ENCODE measurements around the gene FADS3. TPM values are rescaled to one million over a fixed set of nuclear protein-coding genes. Genes with fewer than 3 reads are reported as not detected.

FADS3 gene
- total RNA-seq, 1 experiment from 2014 or later, result 67.9 TPM

- Histone ChIP-seq H3K9me3 (ENCODE audit: low read length) (no peaks in the 10 kb centered on the region), H3K36me3 (ENCODE audit: low read depth, low read length) (peaks cover 12% of the 10 kb centered on the region), H3K27ac (ENCODE audit: low read length) (no peak overlapping the region), H3K27me3 (ENCODE audit: low read length) (no peaks in the 10 kb centered on the region), H3F3A (ENCODE audit: low read length, unreplicated experiment) (no peaks in the 10 kb centered on the region), H3K9ac (ENCODE audit: low read length) (no peak overlapping the region), H4K20me1 (ENCODE audit: low read length) (0 out of 2 replicates have a peak, but pooled peaks cover 3% of the 10 kb centered on the region), H3K4me2 (ENCODE audit: low read length) (no peak overlapping the region), H2AFZ (ENCODE audit: low read length) (no peak overlapping the region), H3K4me1 (ENCODE audit: insufficient read depth, low read length) (no peaks in the 10 kb centered on the region), H3K79me2 (ENCODE audit: low read length) (no peaks in the 10 kb centered on the region), H3K9me2 (replicated peaks; ENCODE audit: low read length) (no peaks in the 10 kb centered on the region), H3K4me3 (ENCODE audit: low read length) (no peak overlapping the region)
- BruUV-seq (replicated peaks), result no TSS peak
- intact Hi-C loops (cut with micrococcal nuclease), result no loop called here
- no peak for DNase-seq
- no peak for ATAC-seq
- CTCF ChIA-PET, result no interaction called here
- POLR2A ChIA-PET (ENCODE audit: unreplicated experiment), result no interaction called here
- TF ChIP-seq EZH2 (IDR thresholded peaks at IDR 0.05; ENCODE audit: low read length, unreplicated experiment), result no peak
- TF ChIP-seq EZH2phosphoT487 (IDR thresholded peaks at IDR 0.05; ENCODE audit: borderline replicate concordance, low read length), result no peak
- TF ChIP-seq CTCF (conservative IDR thresholded peaks at IDR 0.05; ENCODE audit: low read depth, low read length), result no peak
Observed at GRCh38 chr11:61863548-61864081, 27.7 kb downstream of the FADS3 start.

- H2AFZ ChIP-seq (ENCODE audit: low read length), result no peak overlapping the region
- ChIA-PET POLR2A (ENCODE audit: unreplicated experiment) (no interaction called here), CTCF (no interaction called here)
- DNase-seq (no peak), ATAC-seq (peak; percentile 12; the same call in 1 of the 2 replicates)
- no peak overlapping the region for H3K9ac ChIP-seq (ENCODE audit: low read length)
- no TSS peak for BruUV-seq (replicated peaks)
- H3K9me2 ChIP-seq (replicated peaks; ENCODE audit: low read length), result no peaks in the 10 kb centered on the region
- intact Hi-C loops (cut with micrococcal nuclease), result no loop called here
- H3K27me3 ChIP-seq (ENCODE audit: low read length), result no peaks in the 10 kb centered on the region
- H4K20me1 ChIP-seq (ENCODE audit: low read length), result 0 out of 2 replicates have a peak, but pooled peaks cover 3% of the 10 kb centered on the region
- H3K4me2 ChIP-seq (ENCODE audit: low read length), result no peak overlapping the region
- no peaks in the 10 kb centered on the region for H3K79me2 ChIP-seq (ENCODE audit: low read length)
- TF ChIP-seq EZH2phosphoT487 (IDR thresholded peaks at IDR 0.05; ENCODE audit: borderline replicate concordance, low read length), result no peak
- no peak for TF ChIP-seq EZH2 (IDR thresholded peaks at IDR 0.05; ENCODE audit: low read length, unreplicated experiment)
- TF ChIP-seq CTCF (conservative IDR thresholded peaks at IDR 0.05; ENCODE audit: low read depth, low read length), result no peak
- H3K4me1 ChIP-seq (ENCODE audit: insufficient read depth, low read length), result no peaks in the 10 kb centered on the region
- H3K27ac ChIP-seq (ENCODE audit: low read length), result no peak overlapping the region
- peaks cover 12% of the 10 kb centered on the region for H3K36me3 ChIP-seq (ENCODE audit: low read depth, low read length)
- no peaks in the 10 kb centered on the region for H3K9me3 ChIP-seq (ENCODE audit: low read length)
- H3K4me3 ChIP-seq (ENCODE audit: low read length), result no peak overlapping the region
- no peaks in the 10 kb centered on the region for H3F3A ChIP-seq (ENCODE audit: low read length, unreplicated experiment)
Observed at GRCh38 chr11:61862714-61863547, 28.4 kb downstream of the FADS3 start.

DNA sequence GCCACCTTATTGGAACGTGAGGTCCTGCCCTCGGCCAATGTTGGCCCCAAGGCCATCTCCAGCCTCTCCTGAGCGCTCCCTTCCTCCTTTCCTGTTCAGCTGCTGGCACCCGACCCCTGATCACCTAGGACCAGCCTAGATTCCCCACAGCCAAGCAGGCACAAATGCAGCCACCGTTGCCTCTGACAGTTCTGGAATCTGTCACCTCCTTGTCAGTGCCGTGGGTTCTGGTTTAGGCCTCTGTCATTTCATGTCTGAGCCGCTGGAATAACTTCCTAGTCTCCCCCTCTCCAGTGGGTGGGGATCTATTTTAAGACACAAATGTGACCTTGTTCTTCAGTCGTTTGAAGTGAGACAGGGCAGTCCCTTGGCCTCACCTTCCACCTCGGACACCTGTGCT lies 29.7 kb downstream of the FADS3 start:
- Histone ChIP-seq H3K9me2 (replicated peaks; ENCODE audit: low read length) (no peaks in the 10 kb centered on the region), H3K4me1 (ENCODE audit: insufficient read depth, low read length) (no peaks in the 10 kb centered on the region), H3K9me3 (ENCODE audit: low read length) (no peaks in the 10 kb centered on the region), H4K20me1 (ENCODE audit: low read length) (0 out of 2 replicates have a peak, but pooled peaks cover 3% of the 10 kb centered on the region), H3K79me2 (ENCODE audit: low read length) (no peaks in the 10 kb centered on the region), H3F3A (ENCODE audit: low read length, unreplicated experiment) (no peaks in the 10 kb centered on the region), H3K27ac (ENCODE audit: low read length) (no peak overlapping the region), H3K9ac (ENCODE audit: low read length) (no peak overlapping the region), H3K27me3 (ENCODE audit: low read length) (no peaks in the 10 kb centered on the region), H2AFZ (ENCODE audit: low read length) (no peak overlapping the region), H3K36me3 (ENCODE audit: low read depth, low read length) (peaks cover 12% of the 10 kb centered on the region), H3K4me2 (ENCODE audit: low read length) (no peak overlapping the region), H3K4me3 (ENCODE audit: low read length) (no peak overlapping the region)
- DNase-seq, result no peak
- POLR2A ChIA-PET (ENCODE audit: unreplicated experiment), result no interaction called here
- TF ChIP-seq CTCF (conservative IDR thresholded peaks at IDR 0.05; ENCODE audit: low read depth, low read length) (no peak), EZH2phosphoT487 (IDR thresholded peaks at IDR 0.05; ENCODE audit: borderline replicate concordance, low read length) (no peak), EZH2 (IDR thresholded peaks at IDR 0.05; ENCODE audit: low read length, unreplicated experiment) (no peak)
- no peak for ATAC-seq
- intact Hi-C loops (cut with micrococcal nuclease), result no loop called here
- BruUV-seq (replicated peaks), result no TSS peak
- CTCF ChIA-PET, result no interaction called here
